Bronchial epithelial cell (primary cell): Measurements from ENCODE around the gene DISC1. TPM values are rescaled to one million over a fixed set of nuclear protein-coding genes. Genes with fewer than 3 reads are reported as not detected.
A peak's percentile ranks its signal among the peaks of the same experiment; 100 is the strongest.

Source experiments
- DNase-seq: peaks from one replicate; pipeline ENCODE4 v3.0.0-alpha.2; 2010; ENCODE audit warnings: low read depth
- FAIRE-seq: peaks from 2 replicates; lab custom pipeline; 2011; peaks lifted over from hg19 to GRCh38; lab: Jason Lieb, UNC
- H3K27me3 ChIP-seq: 2 replicates; pipeline ENCODE4 v1.5.1; 2011; ENCODE audit warnings: low read length; ENCODE audit not compliant: control insufficient read depth, insufficient read depth
- H3K36me3 ChIP-seq: 2 replicates; pipeline ENCODE4 v1.5.1; 2011; ENCODE audit warnings: low read length; ENCODE audit not compliant: control insufficient read depth, insufficient read depth
- H3K4me3 ChIP-seq: 2 replicates; pipeline ENCODE4 v1.5.1; 2011; ENCODE audit warnings: mild to moderate bottlenecking, low read depth, low read length, control low read depth
- total RNA-seq: library from RNA; depleted of rRNA; stranded (reverse); fragments of >200 nt; gene quantifications from 2 replicates; pipeline ENCODE4 v1.2.1, GENCODE V29; 2014
- TF ChIP-seq, protein P1 (sequence below): IDR thresholded peaks from 2 replicates; pipeline ENCODE4 v1.5.1; 2011; ENCODE audit warnings: mild to moderate bottlenecking, moderate library complexity, low read length, control low read depth, inconsistent platforms; ENCODE audit not compliant: insufficient read depth, severe bottlenecking

Gene DISC1
- total RNA-seq, 1 donor from 2014 or later: 0.79 TPM

DNA sequence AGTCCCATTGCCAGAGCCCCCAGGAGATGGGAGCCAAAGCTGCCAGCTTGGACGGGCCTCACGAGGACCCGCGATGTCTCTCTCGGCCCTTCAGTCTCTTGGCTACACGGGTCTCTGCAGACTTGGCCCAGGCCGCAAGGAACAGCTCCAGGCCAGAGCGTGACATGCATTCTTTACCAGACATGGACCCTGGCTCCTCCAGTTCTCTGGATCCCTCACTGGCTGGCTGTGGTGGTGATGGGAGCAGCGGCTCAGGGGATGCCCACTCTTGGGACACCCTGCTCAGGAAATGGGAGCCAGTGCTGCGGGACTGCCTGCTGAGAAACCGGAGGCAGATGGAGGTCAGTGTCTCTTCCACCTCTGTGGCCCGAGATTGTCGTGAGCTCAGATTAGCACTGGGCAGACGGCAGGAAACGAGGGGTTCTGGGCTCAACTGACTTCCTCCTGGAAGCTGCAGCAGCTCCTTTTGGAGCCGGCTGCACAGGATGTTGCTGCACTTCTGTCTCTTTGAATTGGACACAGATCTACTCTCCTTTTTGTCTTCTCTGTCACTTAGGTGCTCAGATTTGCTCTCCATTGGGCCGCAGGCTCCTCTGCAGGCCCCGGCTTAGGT is 68.0 kb downstream of the DISC1 start:
- no peak overlapping the region for H3K4me3 ChIP-seq

DNA sequence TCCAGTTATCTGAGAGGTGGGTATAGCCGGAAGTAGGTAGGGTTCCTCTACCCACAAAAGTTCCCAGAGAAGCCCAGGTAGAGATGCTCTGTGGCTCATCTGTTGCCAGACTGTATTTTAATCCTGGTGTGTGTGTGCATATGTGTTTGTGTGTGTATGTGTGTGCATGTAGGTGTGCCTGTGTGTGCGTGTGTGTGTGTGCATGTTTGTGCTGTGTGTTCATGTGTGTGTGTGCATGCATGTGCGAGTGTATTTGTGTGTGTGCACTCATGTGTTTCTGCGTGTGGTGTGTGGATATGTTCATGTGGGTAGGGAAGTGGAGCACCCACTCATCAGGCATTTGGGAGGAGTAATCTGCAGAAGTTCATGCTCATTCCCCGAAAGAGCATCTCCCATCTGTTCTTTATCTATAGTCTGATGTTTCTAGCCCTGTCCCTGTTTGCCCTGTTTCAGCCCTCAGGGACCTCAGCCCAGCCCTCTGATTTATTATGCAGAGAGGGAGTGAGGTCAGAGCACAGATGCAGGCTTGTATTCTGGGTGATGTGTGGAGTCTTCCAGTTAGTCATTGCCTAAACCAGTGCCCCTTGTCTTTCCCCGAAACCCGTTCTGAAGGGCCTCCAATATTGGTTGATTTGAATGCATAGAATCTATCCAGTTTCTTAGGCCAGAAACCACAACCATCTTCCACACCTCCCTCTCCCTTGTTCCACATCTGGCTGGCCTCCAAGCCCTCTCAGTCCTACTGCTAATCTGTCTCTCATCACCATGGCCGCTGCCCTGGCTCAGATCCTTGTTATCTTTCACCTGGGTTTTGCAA is 69.1 kb downstream of the DISC1 start:
- TF ChIP-seq, protein P1, sequence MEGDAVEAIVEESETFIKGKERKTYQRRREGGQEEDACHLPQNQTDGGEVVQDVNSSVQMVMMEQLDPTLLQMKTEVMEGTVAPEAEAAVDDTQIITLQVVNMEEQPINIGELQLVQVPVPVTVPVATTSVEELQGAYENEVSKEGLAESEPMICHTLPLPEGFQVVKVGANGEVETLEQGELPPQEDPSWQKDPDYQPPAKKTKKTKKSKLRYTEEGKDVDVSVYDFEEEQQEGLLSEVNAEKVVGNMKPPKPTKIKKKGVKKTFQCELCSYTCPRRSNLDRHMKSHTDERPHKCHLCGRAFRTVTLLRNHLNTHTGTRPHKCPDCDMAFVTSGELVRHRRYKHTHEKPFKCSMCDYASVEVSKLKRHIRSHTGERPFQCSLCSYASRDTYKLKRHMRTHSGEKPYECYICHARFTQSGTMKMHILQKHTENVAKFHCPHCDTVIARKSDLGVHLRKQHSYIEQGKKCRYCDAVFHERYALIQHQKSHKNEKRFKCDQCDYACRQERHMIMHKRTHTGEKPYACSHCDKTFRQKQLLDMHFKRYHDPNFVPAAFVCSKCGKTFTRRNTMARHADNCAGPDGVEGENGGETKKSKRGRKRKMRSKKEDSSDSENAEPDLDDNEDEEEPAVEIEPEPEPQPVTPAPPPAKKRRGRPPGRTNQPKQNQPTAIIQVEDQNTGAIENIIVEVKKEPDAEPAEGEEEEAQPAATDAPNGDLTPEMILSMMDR: no peak
- Histone ChIP-seq H3K27me3 (peaks cover 2% of the 10 kb centered on the region), H3K36me3 (no peaks in the 10 kb centered on the region), H3K4me3 (no peak overlapping the region)
- FAIRE-seq (peak; percentile 64), DNase-seq (no peak)

More for the DNA sequence above, 68.0 kb downstream of the DISC1 start:
- no peak for FAIRE-seq
- no peak for DNase-seq
- Histone ChIP-seq H3K36me3 (no peaks in the 10 kb centered on the region), H3K27me3 (peaks cover 2% of the 10 kb centered on the region)
- TF ChIP-seq, protein P1: no peak

DNA sequence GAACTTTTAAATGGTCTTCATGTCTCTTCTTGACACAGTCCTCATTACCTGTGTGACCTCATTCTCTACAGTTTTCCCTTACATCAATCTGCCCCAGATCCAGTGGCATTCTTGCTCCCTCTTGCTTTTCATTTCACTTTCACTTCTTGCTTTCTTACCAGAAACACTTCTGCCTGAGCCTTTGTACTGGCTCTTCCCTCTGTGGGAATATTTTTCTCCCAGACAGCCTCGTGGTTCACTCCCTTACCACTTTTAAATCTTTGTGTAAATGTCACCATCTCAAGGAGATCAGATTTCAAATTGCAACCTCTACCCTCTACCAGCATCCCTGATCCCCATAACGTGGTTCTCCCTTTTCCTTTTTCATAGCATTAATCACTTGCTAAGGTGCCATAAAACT is 73.2 kb downstream of the DISC1 start:
- FAIRE-seq (no peak), DNase-seq (no peak)
- no peak overlapping the region for H3K4me3 ChIP-seq
- H3K27me3 ChIP-seq: no peaks in the 10 kb centered on the region
- TF ChIP-seq, protein P1: no peak
- H3K36me3 ChIP-seq: no peaks in the 10 kb centered on the region

DNA sequence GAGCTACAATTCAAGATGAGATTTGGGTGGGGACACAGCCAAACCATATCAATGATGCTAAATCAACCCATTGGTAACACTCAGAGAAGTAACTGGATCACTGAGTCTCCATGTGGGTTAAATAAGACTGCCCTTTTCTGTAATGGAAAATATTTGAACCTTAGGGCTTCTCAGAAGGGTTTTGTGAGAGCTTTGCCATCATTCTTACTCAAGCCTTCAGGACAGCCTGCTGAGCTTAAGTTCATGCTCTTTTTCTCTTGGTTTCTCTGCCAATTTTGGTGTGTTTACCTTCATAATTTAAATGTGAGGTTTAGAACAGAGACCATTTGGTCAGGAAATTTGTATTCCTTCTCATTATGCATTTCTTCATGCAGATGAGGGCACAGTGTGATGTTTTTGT is 74.7 kb downstream of the DISC1 start:
- H3K36me3 ChIP-seq: no peaks in the 10 kb centered on the region

DNA sequence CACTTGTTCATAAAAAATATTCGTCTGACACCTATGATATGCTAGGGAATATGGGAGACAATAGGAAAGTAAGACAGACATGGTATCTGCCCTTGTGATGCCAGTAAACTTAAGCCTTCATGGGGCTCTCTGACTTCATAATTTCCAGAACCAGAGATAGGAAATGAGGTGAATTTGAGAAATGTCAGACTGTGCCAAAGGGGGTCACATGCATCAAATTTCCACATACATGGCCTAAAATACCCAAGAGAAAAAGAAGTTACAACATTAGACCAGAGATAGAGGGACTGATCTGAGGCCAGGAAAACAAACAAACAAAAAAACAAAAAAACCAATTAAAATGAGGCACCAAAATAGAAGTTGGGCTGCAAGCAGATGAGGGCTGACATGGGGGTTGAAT is 75.7 kb downstream of the DISC1 start:
- DNase-seq (no peak), FAIRE-seq (no peak)
- Histone ChIP-seq H3K27me3 (no peaks in the 10 kb centered on the region), H3K4me3 (no peak overlapping the region), H3K36me3 (no peaks in the 10 kb centered on the region)
- TF ChIP-seq, protein P1: no peak

More for the DNA sequence above, 74.7 kb downstream of the DISC1 start:
- Histone ChIP-seq H3K27me3 (no peaks in the 10 kb centered on the region), H3K4me3 (no peak overlapping the region)
- DNase-seq: no peak
- no peak for FAIRE-seq
- TF ChIP-seq, protein P1: no peak
